ENCODE measurements around the gene NR2F1-AS1. TPM values are rescaled to one million over a fixed set of nuclear protein-coding genes. Genes with fewer than 3 reads are reported as not detected.

NR2F1-AS1 gene
- total RNA-seq, result not detected in 2 replicates

DNA sequence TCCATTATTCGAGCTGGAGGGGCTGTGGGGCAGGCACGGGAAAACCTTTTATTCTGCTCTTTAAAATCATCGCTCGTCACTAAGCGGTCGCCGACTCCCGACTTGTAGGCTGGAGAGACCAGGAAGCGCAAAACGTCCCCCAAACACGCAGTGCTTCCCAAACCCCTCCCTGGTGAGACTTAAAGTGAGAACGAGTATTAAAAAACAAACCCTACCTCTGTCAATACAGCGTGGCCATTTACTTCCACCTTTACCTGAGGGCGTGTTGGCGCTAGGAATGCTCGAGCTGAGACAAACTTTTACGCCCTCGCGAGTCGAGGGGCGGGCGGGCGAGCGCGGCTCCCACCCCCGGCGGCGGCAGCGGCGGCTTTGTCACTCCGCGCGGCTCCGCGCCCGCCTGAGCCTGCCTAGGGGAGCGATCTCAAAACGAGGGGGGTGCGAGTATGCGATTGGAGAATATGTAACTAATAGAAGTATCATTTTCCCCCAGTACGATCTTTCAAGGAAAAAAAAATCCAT lies at the start of gene NR2F1-AS1:
NR2F1-AS1 (minus strand) TSS at position 293 of the 519 bp plus-strand sequence.
- Mint-ChIP-seq H3K9me3 (no peaks in the 10 kb centered on the region), H3K4me3 (peak within 1 kb of the TSS; percentile 75), H3K27ac (peak within 1 kb of the TSS; percentile 63), H3K4me1 (ENCODE audit: low read depth) (peaks cover 15% of the 10 kb centered on the region), H3K36me3 (ENCODE audit: low read depth) (no peaks in the 10 kb centered on the region), H3K27me3 (ENCODE audit: insufficient read depth) (peaks cover 51% of the 10 kb centered on the region)
- intact Hi-C loops (cut with micrococcal nuclease), result loop anchor here (1.0 to 10.0 kb wide), 3 partner anchors 220 to 1704 kb away; partner anchors contain the start of gene MCTP1
- no peak for DNase-seq (ENCODE audit: low spot score)

GRCh38 chr5:93626801-93627200 lies 45.8 kb upstream of the NR2F1-AS1 start:
- Mint-ChIP-seq H3K27me3 (ENCODE audit: insufficient read depth) (peaks cover 14% of the 10 kb centered on the region), H3K4me3 (no peak overlapping the region), H3K9me3 (no peaks in the 10 kb centered on the region), H3K36me3 (ENCODE audit: low read depth) (no peaks in the 10 kb centered on the region), H3K4me1 (ENCODE audit: low read depth) (no peaks in the 10 kb centered on the region), H3K27ac (no peak overlapping the region)
- no peak for DNase-seq (ENCODE audit: low spot score)
- intact Hi-C loops (cut with micrococcal nuclease), result no loop called here

DNA sequence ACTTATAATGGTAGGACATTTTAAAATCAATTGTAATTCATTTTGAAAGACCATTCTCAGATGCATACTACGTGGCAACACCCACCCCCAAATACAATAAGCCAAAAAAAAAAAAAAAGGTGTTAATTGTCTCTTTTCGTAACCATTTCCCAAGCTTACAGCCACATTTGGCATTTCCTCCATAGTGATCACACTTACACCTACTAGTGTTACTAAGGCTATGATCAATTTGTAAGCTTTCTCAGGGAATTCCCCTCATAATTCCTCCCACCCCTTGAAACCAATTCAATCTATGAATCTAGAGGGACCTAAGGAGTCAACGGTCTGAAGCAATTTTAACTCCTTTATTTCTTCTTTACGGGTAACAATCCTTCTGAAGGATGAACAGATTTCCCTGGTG lies 42.1 kb upstream of the NR2F1-AS1 start:
- Mint-ChIP-seq H3K27me3 (ENCODE audit: insufficient read depth) (peaks cover 35% of the 10 kb centered on the region), H3K36me3 (ENCODE audit: low read depth) (no peaks in the 10 kb centered on the region), H3K4me1 (ENCODE audit: low read depth) (peaks cover 10% of the 10 kb centered on the region), H3K9me3 (no peaks in the 10 kb centered on the region), H3K4me3 (no peak overlapping the region), H3K27ac (no peak overlapping the region)
- intact Hi-C loops (cut with micrococcal nuclease), result loop anchor here (5.0 kb wide), 2 partner anchors 179 to 1229 kb away; no protein-coding TSS in a partner anchor
- DNase-seq (ENCODE audit: low spot score), result no peak

GRCh38 chr5:93622240-93622885 lies 41.3 kb upstream of the NR2F1-AS1 start:
- no peak overlapping the region for H3K4me3 Mint-ChIP-seq
- peaks cover 10% of the 10 kb centered on the region for H3K4me1 Mint-ChIP-seq (ENCODE audit: low read depth)
- no peaks in the 10 kb centered on the region for H3K36me3 Mint-ChIP-seq (ENCODE audit: low read depth)
- no peak for DNase-seq (ENCODE audit: low spot score)
- H3K27ac Mint-ChIP-seq, result no peak overlapping the region
- intact Hi-C loops (cut with micrococcal nuclease), result loop anchor here (5.0 kb wide), 2 partner anchors 180 to 1230 kb away; no protein-coding TSS in a partner anchor
- H3K27me3 Mint-ChIP-seq (ENCODE audit: insufficient read depth), result peaks cover 35% of the 10 kb centered on the region
- no peaks in the 10 kb centered on the region for H3K9me3 Mint-ChIP-seq

- peak overlapping the region; percentile 58 for H3K4me3 Mint-ChIP-seq
- no peaks in the 10 kb centered on the region for H3K9me3 Mint-ChIP-seq
- intact Hi-C loops (cut with micrococcal nuclease), result loop anchor here (5.0 kb wide), 2 partner anchors 181 to 1231 kb away; no protein-coding TSS in a partner anchor
- peaks cover 39% of the 10 kb centered on the region for H3K27me3 Mint-ChIP-seq (ENCODE audit: insufficient read depth)
- H3K4me1 Mint-ChIP-seq (ENCODE audit: low read depth), result peaks cover 10% of the 10 kb centered on the region
- H3K27ac Mint-ChIP-seq, result no peak overlapping the region
- DNase-seq (ENCODE audit: low spot score), result no peak
- H3K36me3 Mint-ChIP-seq (ENCODE audit: low read depth), result no peaks in the 10 kb centered on the region
These were observed 40.3 kb upstream of the NR2F1-AS1 start for GRCh38 chr5:93621327-93621798.

- intact Hi-C loops (cut with micrococcal nuclease), result loop anchor here (1.0 to 5.0 kb wide), 3 partner anchors 9 to 1232 kb away; no protein-coding TSS in a partner anchor
- H3K27ac Mint-ChIP-seq, result peak overlapping the region; percentile 29
- H3K27me3 Mint-ChIP-seq (ENCODE audit: insufficient read depth), result peaks cover 44% of the 10 kb centered on the region
- H3K36me3 Mint-ChIP-seq (ENCODE audit: low read depth), result no peaks in the 10 kb centered on the region
- no peaks in the 10 kb centered on the region for H3K9me3 Mint-ChIP-seq
- H3K4me3 Mint-ChIP-seq, result peak overlapping the region; percentile 90
- DNase-seq (ENCODE audit: low spot score), result peak; percentile 25
- peaks cover 10% of the 10 kb centered on the region for H3K4me1 Mint-ChIP-seq (ENCODE audit: low read depth)
These were observed 39.7 kb upstream of the NR2F1-AS1 start for GRCh38 chr5:93620487-93621326.

GRCh38 chr5:93616538-93617174 lies 35.6 kb upstream of the NR2F1-AS1 start:
- H3K27me3 Mint-ChIP-seq (ENCODE audit: insufficient read depth), result peaks cover 61% of the 10 kb centered on the region
- H3K27ac Mint-ChIP-seq, result no peak overlapping the region
- H3K4me1 Mint-ChIP-seq (ENCODE audit: low read depth), result peaks cover 10% of the 10 kb centered on the region
- intact Hi-C loops (cut with micrococcal nuclease), result loop anchor here (10.0 kb wide), 1 partner anchor 498 kb away; a partner anchor contains a TSS
- no peak for DNase-seq (ENCODE audit: low spot score)
- H3K36me3 Mint-ChIP-seq (ENCODE audit: low read depth), result no peaks in the 10 kb centered on the region
- no peaks in the 10 kb centered on the region for H3K9me3 Mint-ChIP-seq
- no peak overlapping the region for H3K4me3 Mint-ChIP-seq

DNA sequence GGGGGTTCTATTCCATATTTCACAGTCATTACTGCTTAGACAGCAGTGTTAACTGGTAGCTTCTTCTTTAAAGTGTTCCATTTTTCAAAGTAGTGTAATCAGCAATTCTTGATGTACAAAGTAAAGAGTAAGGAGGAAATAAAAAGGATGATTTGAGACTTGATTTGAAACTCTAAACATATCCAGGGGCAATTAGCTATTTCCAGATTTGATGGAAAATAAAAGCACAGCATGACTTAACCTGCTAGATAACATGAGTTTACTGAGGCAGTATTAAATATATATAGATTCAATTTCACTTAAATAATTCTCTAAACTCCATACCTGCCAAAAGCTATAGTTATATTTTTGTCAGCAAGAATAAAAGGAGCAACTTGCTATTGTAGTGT lies 31.8 kb upstream of the NR2F1-AS1 start:
- DNase-seq (ENCODE audit: low spot score), result no peak
- H3K9me3 Mint-ChIP-seq, result no peaks in the 10 kb centered on the region
- H3K4me3 Mint-ChIP-seq, result no peak overlapping the region
- no peak overlapping the region for H3K27ac Mint-ChIP-seq
- intact Hi-C loops (cut with micrococcal nuclease), result loop anchor here (10.0 kb wide), 1 partner anchor 502 kb away; a partner anchor contains a TSS
- H3K36me3 Mint-ChIP-seq (ENCODE audit: low read depth), result no peaks in the 10 kb centered on the region
- peaks cover 76% of the 10 kb centered on the region for H3K27me3 Mint-ChIP-seq (ENCODE audit: insufficient read depth)
- H3K4me1 Mint-ChIP-seq (ENCODE audit: low read depth), result peaks cover 3% of the 10 kb centered on the region

DNA sequence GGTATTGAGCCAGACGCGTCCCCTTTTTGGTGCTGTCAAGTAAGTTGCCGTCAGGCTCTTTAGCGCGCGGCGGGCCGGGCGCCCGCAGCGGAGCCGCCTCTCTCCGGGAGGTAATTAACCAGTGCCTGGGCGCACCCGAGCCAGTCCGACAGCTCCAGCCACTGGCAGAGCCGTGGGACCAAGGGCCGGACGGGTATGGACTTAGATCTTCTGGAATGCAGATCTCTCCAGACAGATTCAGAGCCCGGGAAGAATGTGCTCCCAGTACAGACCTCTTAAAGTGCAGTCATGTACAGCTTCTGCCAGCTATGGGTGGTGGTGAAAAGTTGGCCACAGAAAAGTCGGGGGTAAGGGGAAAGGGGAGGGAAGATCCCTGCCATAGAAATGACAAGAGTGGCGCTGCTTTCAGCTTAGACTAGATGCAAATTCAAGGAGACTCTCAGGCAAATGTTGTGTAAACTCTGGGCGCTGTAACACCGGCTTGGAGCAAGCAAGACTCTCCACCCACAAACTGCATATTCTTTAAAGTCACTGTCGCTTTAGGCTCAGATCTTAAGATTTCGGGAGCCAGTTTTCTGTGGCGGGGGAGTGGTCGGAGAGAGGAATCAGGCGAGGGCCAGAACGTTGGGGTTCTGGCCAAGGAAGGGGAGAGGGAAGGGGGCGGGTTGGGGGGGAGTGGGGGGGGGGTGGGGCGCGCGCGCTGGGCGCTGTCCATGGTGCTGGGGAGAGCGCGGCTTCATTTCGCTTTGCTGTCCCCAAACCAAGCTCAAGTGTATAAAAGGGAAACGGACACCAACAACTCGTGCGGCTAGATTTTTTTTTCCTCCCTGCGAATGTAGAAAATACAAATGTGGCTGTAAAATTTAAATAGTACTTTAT lies 31.2 kb upstream of the NR2F1-AS1 start:
- Mint-ChIP-seq H3K27ac (no peak overlapping the region), H3K36me3 (ENCODE audit: low read depth) (no peaks in the 10 kb centered on the region), H3K27me3 (ENCODE audit: insufficient read depth) (peaks cover 82% of the 10 kb centered on the region), H3K4me1 (ENCODE audit: low read depth) (peaks cover 9% of the 10 kb centered on the region), H3K4me3 (no peak overlapping the region), H3K9me3 (no peaks in the 10 kb centered on the region)
- no peak for DNase-seq (ENCODE audit: low spot score)
- intact Hi-C loops (cut with micrococcal nuclease), result loop anchor here (1.0 to 10.0 kb wide), 2 partner anchors 8 to 503 kb away; a partner anchor contains a TSS

DNA sequence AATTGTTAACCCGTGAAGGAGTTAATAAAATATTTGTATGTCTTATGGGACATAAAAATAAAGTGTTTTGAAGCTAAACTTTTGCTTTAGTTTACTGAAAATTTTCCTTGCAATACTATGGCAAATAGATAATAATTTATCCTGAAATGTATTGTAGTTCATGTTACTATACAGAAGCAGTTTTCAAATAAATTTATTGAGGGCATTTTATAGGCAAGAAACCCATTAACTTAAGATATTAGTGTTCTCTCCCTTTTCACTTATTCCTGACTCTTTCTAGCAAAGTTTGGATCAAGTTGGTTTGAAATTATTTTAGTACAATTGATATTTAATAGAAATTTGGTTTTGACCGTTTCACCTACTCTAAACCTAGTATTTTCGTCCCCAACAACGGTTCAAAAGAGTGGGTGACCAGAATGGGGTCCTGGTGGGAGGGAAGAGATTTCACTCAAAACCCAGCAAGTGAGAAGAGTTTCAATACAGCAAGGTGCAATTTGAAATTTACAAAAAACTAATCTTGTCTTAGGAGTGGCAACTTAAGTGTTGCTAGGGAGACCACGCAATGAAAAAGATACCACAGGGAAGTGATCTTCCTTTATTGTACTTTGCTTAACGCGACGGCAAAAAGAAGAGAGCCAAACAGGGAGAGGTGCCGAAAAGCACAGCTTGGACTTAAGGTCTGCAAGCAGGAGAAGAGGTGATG lies 30.4 kb upstream of the NR2F1-AS1 start:
- Mint-ChIP-seq H3K4me1 (ENCODE audit: low read depth) (peaks cover 10% of the 10 kb centered on the region), H3K27me3 (ENCODE audit: insufficient read depth) (peaks cover 85% of the 10 kb centered on the region), H3K4me3 (no peak overlapping the region), H3K36me3 (ENCODE audit: low read depth) (no peaks in the 10 kb centered on the region), H3K27ac (no peak overlapping the region), H3K9me3 (no peaks in the 10 kb centered on the region)
- intact Hi-C loops (cut with micrococcal nuclease), result loop anchor here (1.0 to 10.0 kb wide), 2 partner anchors 9 to 503 kb away; a partner anchor contains a TSS
- no peak for DNase-seq (ENCODE audit: low spot score)

DNA sequence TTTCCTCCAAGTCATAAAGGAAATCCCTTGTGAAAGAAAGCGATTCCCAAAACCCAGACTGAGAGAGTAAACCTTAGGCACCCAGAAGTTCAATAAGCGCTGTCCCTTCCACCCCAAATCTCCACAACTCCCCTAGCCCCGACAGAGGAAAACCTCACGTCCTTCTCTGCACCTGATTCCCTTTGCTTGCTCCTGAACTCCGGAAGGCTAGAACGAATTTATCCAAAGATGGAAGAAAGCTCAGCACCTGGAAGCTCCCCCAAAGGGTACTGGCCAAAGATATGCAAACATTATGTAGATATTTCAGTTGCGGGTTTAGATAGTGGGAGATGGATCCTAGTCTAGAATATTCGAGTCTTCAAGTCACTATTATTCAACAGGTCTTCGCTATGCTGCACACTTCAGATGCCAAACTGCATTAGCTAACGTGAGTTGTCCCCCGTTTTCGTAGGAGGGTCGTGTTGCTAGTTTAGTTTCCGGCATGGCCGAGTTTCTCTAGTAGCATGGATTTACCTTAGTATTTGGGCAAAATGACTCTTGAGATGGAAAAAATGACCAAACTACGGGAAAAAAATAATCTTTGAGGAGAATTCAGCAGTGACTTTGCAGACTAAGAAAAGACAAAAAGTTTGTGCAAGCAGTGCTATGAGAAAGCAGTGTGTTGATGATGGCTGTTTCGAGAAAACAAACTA lies 29.7 kb upstream of the NR2F1-AS1 start:
- Mint-ChIP-seq H3K9me3 (no peaks in the 10 kb centered on the region), H3K4me1 (ENCODE audit: low read depth) (peaks cover 10% of the 10 kb centered on the region), H3K27me3 (ENCODE audit: insufficient read depth) (peaks cover 86% of the 10 kb centered on the region), H3K4me3 (no peak overlapping the region), H3K27ac (no peak overlapping the region), H3K36me3 (ENCODE audit: low read depth) (no peaks in the 10 kb centered on the region)
- intact Hi-C loops (cut with micrococcal nuclease), result loop anchor here (1.0 to 10.0 kb wide), 3 partner anchors 8 to 504 kb away; a partner anchor contains a TSS
- no peak for DNase-seq (ENCODE audit: low spot score)
